SK-N-MC (cell line): Measurements from ENCODE around the gene FADS1.

Experiments used
- EZH2 ChIP-seq: fragments of 200-600 bp; sonication (generic); IDR thresholded peaks from one replicate; pipeline ENCODE4 v1.6.1; 2017; ENCODE audit warnings: antibody characterized with exemption
- POLR2AphosphoS5 ChIP-seq: IDR thresholded peaks from 2 replicates; pipeline ENCODE4 v1.6.1; 2012; ENCODE audit warnings: mild to moderate bottlenecking, low read depth, low read length, borderline replicate concordance

- no peak for TF ChIP-seq EZH2
- no peak; the same call in 1 of the 2 replicates for TF ChIP-seq POLR2AphosphoS5
These were observed 21.7 kb upstream of the FADS1 start for GRCh38 chr11:61838501-61838900.
